ENCODE data around the gene HSPA1A.

Gene HSPA1A

GRCh38 chr6:31767096-31767645 is 48.2 kb upstream of the HSPA1A start:
- Histone ChIP-seq H3K36me3 (ENCODE audit: control insufficient read depth in 2 of 2, insufficient read depth in 1 of 2, low read length in 2 of 2) (peaks cover 2 to 28% of the 10 kb centered on the region in 2 experiments; a peak in 1 of 3 replicates), H3K4me3 (ENCODE audit: low read depth, low read length) (no peak overlapping the region), H3K9me3 (ENCODE audit: control insufficient read depth, insufficient read depth, low read depth, low read length) (no peaks in the 10 kb centered on the region), H3K4me1 (ENCODE audit: control insufficient read depth, insufficient read depth, low read length) (no peaks in the 10 kb centered on the region), H3K27ac (ENCODE audit: extremely low read depth, low read depth, low read length) (no peak overlapping the region)
- ChIA-PET CTCF (interaction anchor here (1.0 to 1.9 kb wide), 2 partner anchors 29 to 86 kb away, joined by 3 to 6 read pairs; partner anchors contain the start of genes LY6G5C and VARS1), POLR2A (interaction anchor here (1.2 kb wide), 1 partner anchor 60 kb away, joined by 5 read pairs; the partner anchor contains the start of gene HSPA1B)
- TF ChIP-seq ZSCAN16 (tag by site-specific recombination; IDR thresholded peaks at IDR 0.05): no peak
- TF ChIP-seq ZNF768 (tag by site-specific recombination; IDR thresholded peaks at IDR 0.05): no peak
- TF ChIP-seq ZNF449 (tag by site-specific recombination; IDR thresholded peaks at IDR 0.05): no peak
- no peak for TF ChIP-seq ZNF362 (tag by site-specific recombination; IDR thresholded peaks at IDR 0.05)
- no peak for TF ChIP-seq ZNF629 (tag by site-specific recombination; IDR thresholded peaks at IDR 0.05)
- no peak for TF ChIP-seq ZFP3 (tag by site-specific recombination; IDR thresholded peaks at IDR 0.05; ENCODE audit: low read depth)
- no peak for TF ChIP-seq ZSCAN23 (tag by site-specific recombination; IDR thresholded peaks at IDR 0.05)
- TF ChIP-seq ZNF121 (tag by site-specific recombination; IDR thresholded peaks at IDR 0.05): no peak
- TF ChIP-seq ZNF10 (tag by site-specific recombination; IDR thresholded peaks at IDR 0.05): no peak
- TF ChIP-seq ZNF639 (tag by site-specific recombination; IDR thresholded peaks at IDR 0.05): no peak
- no peak for TF ChIP-seq ZNF302 (tag by site-specific recombination; IDR thresholded peaks at IDR 0.05; ENCODE audit: low read depth)
- TF ChIP-seq ZNF248 (tag by site-specific recombination; IDR thresholded peaks at IDR 0.05): no peak
- TF ChIP-seq ZNF37A (tag by site-specific recombination; IDR thresholded peaks at IDR 0.05): no peak
- TF ChIP-seq ZNF366 (tag by site-specific recombination; conservative IDR thresholded peaks at IDR 0.05): no peak

- ChIA-PET CTCF (interaction anchor here (0.5 to 2.6 kb wide), 25 partner anchors 8 to 820 kb away, joined by 3 to 50 read pairs (median 10); partner anchors contain the start of genes CLIC1, DDAH2, LSM2 and LY6G5C), POLR2A (interaction anchor here (1.0 to 7.2 kb wide), 8 partner anchors 19 to 114 kb away, joined by 3 to 48 read pairs (median 3); partner anchors contain the start of genes HSPA1B and NEU1)
- Histone ChIP-seq H3K4me3 (ENCODE audit: low read depth, low read length) (no peak overlapping the region), H3K4me1 (ENCODE audit: control insufficient read depth, insufficient read depth, low read length) (no peaks in the 10 kb centered on the region), H3K27ac (ENCODE audit: extremely low read depth, low read depth, low read length) (no peak overlapping the region), H3K36me3 (ENCODE audit: control insufficient read depth in 2 of 2, insufficient read depth in 1 of 2, low read length in 2 of 2) (peaks cover 0 to 13% of the 10 kb centered on the region in 2 experiments; a peak in 1 of 3 replicates), H3K9me3 (ENCODE audit: control insufficient read depth, insufficient read depth, low read depth, low read length) (no peaks in the 10 kb centered on the region)
- TF ChIP-seq ZNF112 (tag by site-specific recombination; IDR thresholded peaks at IDR 0.05) (no peak), PRDM1 (tag by site-specific recombination; IDR thresholded peaks at IDR 0.05) (peak; percentile 32; the same call in 1 of the 2 replicates), KLF10 (tag by site-specific recombination; IDR thresholded peaks at IDR 0.05) (no peak), ZNF18 (tag by site-specific recombination; IDR thresholded peaks at IDR 0.05) (no peak), ZNF391 (tag by site-specific recombination; IDR thresholded peaks at IDR 0.05; ENCODE audit: borderline replicate concordance, low read depth) (no peak)
Observed at GRCh38 chr6:31768363-31769257, 46.7 kb upstream of the HSPA1A start.

Measured in HEK293 (cell line).